Thymus (tissue), 11 donors: ENCODE results near the gene MORC1. TPM values are rescaled to one million over a fixed set of nuclear protein-coding genes. Genes with fewer than 3 reads are reported as not detected.

ENCODE experiments used
- DNase-seq, 9 donors: peaks; one replicate each; pipeline ENCODE4 v3.0.0-alpha.2; 2013; ENCODE audit warnings: low spot score in 9 of 9, low read depth in 6 of 9, missing footprints in 1 of 9
- H3K27ac ChIP-seq, 2 donors: one replicate each; pipeline ENCODE4 v1.5.1; 2013; ENCODE audit warnings: control low read depth in 1 of 2, low read depth in 1 of 2, low read length in 1 of 2, mild to moderate bottlenecking in 1 of 2, moderate library complexity in 1 of 2
- H3K27me3 ChIP-seq, 2 donors: one replicate each; pipeline ENCODE4 v1.5.1; 2013; ENCODE audit warnings: low read length in 1 of 2; ENCODE audit not compliant: control insufficient read depth in 2 of 2, insufficient read depth in 1 of 2
- H3K36me3 ChIP-seq, 2 donors: one replicate each; pipeline ENCODE4 v1.5.1; 2013; ENCODE audit warnings: low read length in 1 of 2, mild to moderate bottlenecking in 1 of 2, moderate library complexity in 1 of 2; ENCODE audit not compliant: control insufficient read depth in 2 of 2, insufficient read depth in 2 of 2
- H3K4me1 ChIP-seq, 2 donors: one replicate each; pipeline ENCODE4 v1.5.1; 2013; ENCODE audit warnings: low read length in 2 of 2; ENCODE audit not compliant: control insufficient read depth in 2 of 2, insufficient read depth in 2 of 2
- H3K4me3 ChIP-seq, 2 donors: one replicate each; pipeline ENCODE4 v1.5.1; 2013; ENCODE audit warnings: low read length in 2 of 2, control low read depth in 1 of 2, mild to moderate bottlenecking in 1 of 2
- H3K9me3 ChIP-seq, 2 donors: one replicate each; pipeline ENCODE4 v1.5.1; 2013; ENCODE audit warnings: low read length in 1 of 2, mild to moderate bottlenecking in 1 of 2; ENCODE audit not compliant: control insufficient read depth in 2 of 2, insufficient read depth in 1 of 2
- WGBS: extraction: QIAGEN DNeasy Blood & Tissue Kit; methylation state at CpG from one replicate; pipeline ENCODE4 v1.1.7; 2013; 5-methylcytosine and 5-hydroxymethylcytosine counted together
- polyA plus RNA-seq: library from polyadenylated mRNA; stranded (reverse); fragments of 200-250 nt; gene quantifications from one replicate; pipeline ENCODE4 v1.2.3, GENCODE V29; 2013
- total RNA-seq: library from RNA; stranded (reverse); fragments of 120-200 nt; gene quantifications from one replicate; pipeline ENCODE4 v1.2.4, GENCODE V29; 2013
- donor health status: healthy.

Gene MORC1
- total and polyA plus RNA-seq, 2 donors = 0.05 to 0.27 TPM

DNA sequence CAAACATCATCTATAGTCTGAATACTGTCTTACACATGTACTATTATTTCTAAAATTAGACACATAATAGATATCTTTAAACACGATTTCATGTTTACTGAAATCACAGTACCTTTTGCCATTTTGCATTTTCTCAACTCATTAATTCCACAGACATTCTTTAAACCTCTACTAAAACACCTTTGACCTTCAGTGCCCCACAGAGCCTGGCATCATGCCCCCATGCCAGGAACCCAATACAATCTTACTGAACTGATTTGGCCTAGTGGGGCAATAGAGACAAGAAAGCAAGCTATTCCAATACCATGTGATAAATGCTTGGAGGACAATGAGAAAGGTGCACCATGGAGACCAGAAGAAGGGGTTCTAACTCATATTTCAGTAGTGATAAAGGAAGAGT lies 144.9 kb downstream of the MORC1 start:
- H3K36me3 ChIP-seq = no peaks in the 10 kb centered on the region
- H3K9me3 ChIP-seq = no peaks in the 10 kb centered on the region
- H3K4me3 ChIP-seq = no peak overlapping the region
- 98% methylated on average over 1 of the region's 1 CpG for WGBS
- no peaks in the 10 kb centered on the region for H3K4me1 ChIP-seq
- DNase-seq = no peak
- H3K27me3 ChIP-seq = no peaks in the 10 kb centered on the region
- no peak overlapping the region for H3K27ac ChIP-seq

GRCh38 chr3:108972482-108972881 lies 145.5 kb downstream of the MORC1 start:
- WGBS = 94% methylated on average over 3 of the region's 3 CpGs
- no peaks in the 10 kb centered on the region for H3K9me3 ChIP-seq
- no peak overlapping the region for H3K27ac ChIP-seq
- no peaks in the 10 kb centered on the region for H3K36me3 ChIP-seq
- no peak for DNase-seq
- no peaks in the 10 kb centered on the region for H3K27me3 ChIP-seq
- no peak overlapping the region for H3K4me3 ChIP-seq
- no peaks in the 10 kb centered on the region for H3K4me1 ChIP-seq

- Histone ChIP-seq H3K9me3 (no peaks in the 10 kb centered on the region), H3K27ac (no peak overlapping the region), H3K4me1 (no peaks in the 10 kb centered on the region), H3K27me3 (no peaks in the 10 kb centered on the region), H3K36me3 (no peaks in the 10 kb centered on the region), H3K4me3 (no peak overlapping the region)
- 65% methylated on average over 3 of the region's 3 CpGs for WGBS
- DNase-seq = no peak
Observed at GRCh38 chr3:108970561-108970960, 147.4 kb downstream of the MORC1 start.

DNA sequence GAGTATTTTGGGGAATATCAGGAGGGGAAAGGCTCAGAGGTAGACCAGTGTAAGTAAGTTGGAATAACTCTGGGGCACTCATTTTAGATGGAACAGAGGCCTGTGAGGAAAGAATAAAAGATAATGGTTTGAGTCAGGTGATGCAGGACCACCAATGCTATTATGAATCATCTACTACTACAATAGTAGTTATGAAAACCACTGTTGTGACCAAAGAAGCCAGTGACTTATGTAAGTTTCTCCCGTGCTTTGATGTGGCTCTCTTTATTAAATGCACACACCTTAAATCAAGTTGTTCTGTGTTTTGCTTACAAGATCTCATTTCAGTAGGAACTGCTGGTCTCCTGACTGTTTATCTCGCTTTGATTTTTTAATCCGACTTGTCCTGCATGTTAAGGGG lies 151.2 kb downstream of the MORC1 start:
- Histone ChIP-seq H3K36me3 (no peaks in the 10 kb centered on the region), H3K27ac (no peak overlapping the region), H3K4me3 (no peak overlapping the region), H3K9me3 (no peaks in the 10 kb centered on the region), H3K4me1 (no peaks in the 10 kb centered on the region), H3K27me3 (no peaks in the 10 kb centered on the region)
- DNase-seq = no peak
- WGBS = 99% methylated on average over 3 of the region's 3 CpGs

DNA sequence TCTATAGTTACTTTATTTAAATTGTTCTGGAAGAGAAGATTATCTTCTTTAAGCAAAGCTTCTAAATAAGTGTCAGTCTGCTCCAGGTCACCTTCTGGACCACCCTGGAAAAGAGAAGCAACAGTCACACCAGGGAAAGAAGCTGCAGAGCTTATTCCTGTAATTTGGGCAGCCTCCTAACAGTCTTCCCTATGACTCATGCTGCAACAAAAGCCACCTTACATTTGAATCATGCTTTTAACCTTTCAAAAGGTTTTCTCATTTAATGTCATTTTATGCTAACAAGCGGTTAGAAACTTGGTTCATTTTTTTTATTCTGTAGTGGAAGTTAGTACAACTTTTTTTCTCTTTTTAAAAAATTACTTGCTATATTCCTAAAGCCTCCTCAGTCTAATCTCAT lies 158.9 kb downstream of the MORC1 start:
- Histone ChIP-seq H3K4me1 (no peaks in the 10 kb centered on the region), H3K27ac (no peak overlapping the region), H3K36me3 (no peaks in the 10 kb centered on the region), H3K9me3 (no peaks in the 10 kb centered on the region), H3K4me3 (no peak overlapping the region), H3K27me3 (no peaks in the 10 kb centered on the region)
- 90% methylated on average over 1 of the region's 1 CpG for WGBS
- no peak for DNase-seq

- Histone ChIP-seq H3K27ac (no peak within 1 kb of the TSS), H3K4me3 (no peak within 1 kb of the TSS), H3K4me1 (no peaks in the 10 kb centered on the region), H3K27me3 (no peaks in the 10 kb centered on the region), H3K9me3 (no peaks in the 10 kb centered on the region), H3K36me3 (no peaks in the 10 kb centered on the region)
- 96% methylated on average over 1 of the region's 1 CpG for WGBS
- no peak for DNase-seq
Observed at GRCh38 chr3:108953700-108954099, 164.2 kb downstream of the MORC1 start, which contains the start of gene GUCA1C. GUCA1C (minus strand) TSS chr3:108953879; CDS start chr3:108953762, 117 bp downstream.

GRCh38 chr3:108953210-108953609 lies 164.7 kb downstream of the MORC1 start:
- 93% methylated on average over 4 of the region's 4 CpGs for WGBS
- Histone ChIP-seq H3K36me3 (no peaks in the 10 kb centered on the region), H3K4me3 (no peak overlapping the region), H3K4me1 (no peaks in the 10 kb centered on the region), H3K27ac (no peak overlapping the region), H3K27me3 (no peaks in the 10 kb centered on the region), H3K9me3 (no peaks in the 10 kb centered on the region)
- no peak for DNase-seq

- H3K9me3 ChIP-seq = no peaks in the 10 kb centered on the region
- H3K27me3 ChIP-seq = no peaks in the 10 kb centered on the region
- WGBS = 94% methylated on average over 7 of the region's 7 CpGs
- no peak overlapping the region for H3K27ac ChIP-seq
- DNase-seq = no peak
- no peaks in the 10 kb centered on the region for H3K36me3 ChIP-seq
- no peak overlapping the region for H3K4me3 ChIP-seq
- no peaks in the 10 kb centered on the region for H3K4me1 ChIP-seq
Observed at GRCh38 chr3:108951820-108952501, 166.0 kb downstream of the MORC1 start.

- Histone ChIP-seq H3K27me3 (no peaks in the 10 kb centered on the region), H3K4me3 (no peak overlapping the region), H3K4me1 (no peaks in the 10 kb centered on the region), H3K27ac (no peak overlapping the region), H3K9me3 (no peaks in the 10 kb centered on the region), H3K36me3 (no peaks in the 10 kb centered on the region)
- 92% methylated on average over 2 of the region's 2 CpGs for WGBS
- DNase-seq = no peak
Observed at GRCh38 chr3:108947855-108948254, 170.1 kb downstream of the MORC1 start.
